Pancreas (tissue), 10 donors: ENCODE results near the gene CACNA2D3. TPM values are rescaled to one million over a fixed set of nuclear protein-coding genes. Genes with fewer than 3 reads are reported as not detected.

Source experiments
- ATAC-seq, 4 donors: fragments of 200-7000 bp; cut with Tn5 transposase; one replicate each; pipeline versions ENCODE4 v1.8.0 to v1.9.1; 2020; ENCODE audit warnings: mild to moderate bottlenecking in 4 of 4, moderate library complexity in 4 of 4
- DNase-seq, 6 donors: peaks; one replicate each; pipeline ENCODE4 v3.0.0-alpha.2; 2020
- FAIRE-seq: peaks from 2 replicates; lab custom pipeline; 2012; peaks lifted over from hg19 to GRCh38; lab: Jason Lieb, UNC
- H3K27ac ChIP-seq, 4 donors: fragments of 200-600 bp; sonication (generic); 1 replicate in 3 of 4; 2 replicates in 1 of 4; pipeline versions ENCODE4 v1.5.0 to v1.8.0; 2020
- H3K27me3 ChIP-seq, 4 donors: fragments of 200-600 bp; one replicate each; pipeline ENCODE4 v1.8.0; 2021
- H3K36me3 ChIP-seq, 3 donors: fragments of 200-600 bp; sonication (generic) in 1 of 3; one replicate each; pipeline versions ENCODE4 v1.5.0 to v1.8.0; 2020 to 2021
- H3K4me1 ChIP-seq, 3 donors: fragments of 200-600 bp; one replicate each; pipeline ENCODE4 v1.8.0; 2021
- H3K4me3 ChIP-seq, 4 donors: fragments of 200-600 bp; sonication (generic) in 2 of 4; one replicate each; pipeline versions ENCODE4 v1.5.0 to v1.8.0; 2020 to 2021
- H3K9me3 ChIP-seq, 4 donors: fragments of 200-600 bp; one replicate each; pipeline ENCODE4 v1.8.0; 2021
- CTCF ChIP-seq, 4 donors: fragments of 200-600 bp; sonication (generic) in 3 of 4; IDR thresholded peaks; one replicate each; pipeline versions ENCODE4 v1.5.0 to v1.8.0; 2021; ENCODE audit warnings: antibody characterized with exemption in 4 of 4
- WGBS, 2 donors: extraction: QIAGEN DNeasy Blood & Tissue Kit; methylation state at CpG; one replicate each; pipeline ENCODE4 v1.1.7; 2013; 5-methylcytosine and 5-hydroxymethylcytosine counted together
- intact Hi-C, 3 donors: fragments of 100-400 bp; cut with DNase I; formaldehyde crosslinking; loops; one replicate each; pipeline versions ENCODE4 v1.11.1 to v1.14.2; 2022
- polyA plus RNA-seq, 2 donors: library from polyadenylated mRNA; stranded (reverse); fragments of 200-250 nt; gene quantifications; one replicate each; pipeline ENCODE4 v1.2.3, GENCODE V29; 2013
- total RNA-seq, 6 donors: library from RNA; stranded (reverse); fragmentation: NEBNext Ultra II Directional in 4 of 6; extraction: Animal tissue kit (Norgen Biotek cat#: 25700) in 4 of 6; gene quantifications; one replicate each; pipeline versions ENCODE4 v1.2.1 to v1.2.4, GENCODE V29; 2021 to 2023
- donor health status: healthy with polysubstance abuse.
- donor health status: DM: no; HTN: no; CAD: no; lungs with moderate emphysema.
- donor health status: DM: no; HTN: no; CAD: no.
- donor health status: control.
- donor health status: control.
- donor health status: Bipolar disorder and iron deficiency.
- donor health status: DM: yes; HTN: yes; CAD: no.
- donor health status: DM: no; HTN: no; CAD: no.
- donor health status: DM: no; HTN: no; CAD: no.
- donor health status: DM: yes; HTN: yes; CAD: no.

The CACNA2D3 gene
- total and polyA plus RNA-seq, 8 donors, result 0.19 to 0.75 (median 0.37) TPM; not detected in 2

- 58 to 61% methylated on average over 2 of the region's 2 CpGs for WGBS, 2 donors
- FAIRE-seq, result no peak
Observed at GRCh38 chr3:54777141-54777540, 654.8 kb downstream of the CACNA2D3 start.

GRCh38 chr3:54780336-54780735 lies 658.0 kb downstream of the CACNA2D3 start:
- Histone ChIP-seq H3K36me3 (no peaks in the 10 kb centered on the region), H3K4me3 (no peak overlapping the region), H3K9me3 (no peaks in the 10 kb centered on the region), H3K4me1 (no peaks in the 10 kb centered on the region), H3K27ac (no peak overlapping the region), H3K27me3 (no peaks in the 10 kb centered on the region)
- intact Hi-C loops, result no loop called here
- DNase-seq, result no peak
- FAIRE-seq, result no peak
- TF ChIP-seq CTCF (IDR thresholded peaks at IDR 0.05), result no peak
- no peak for ATAC-seq

More at GRCh38 chr3:54777141-54777540, 654.8 kb downstream of the CACNA2D3 start:
- no peak for TF ChIP-seq CTCF (IDR thresholded peaks at IDR 0.05)
- no peaks in the 10 kb centered on the region for H3K9me3 ChIP-seq
- H3K4me3 ChIP-seq, result no peak overlapping the region
- no peak overlapping the region for H3K27ac ChIP-seq
- ATAC-seq (no peak), DNase-seq (no peak)
- no peaks in the 10 kb centered on the region for H3K27me3 ChIP-seq
- H3K4me1 ChIP-seq, result no peaks in the 10 kb centered on the region
- intact Hi-C loops, result no loop called here
- no peaks in the 10 kb centered on the region for H3K36me3 ChIP-seq

GRCh38 chr3:54781728-54782127 lies 659.4 kb downstream of the CACNA2D3 start:
- H3K36me3 ChIP-seq, result no peaks in the 10 kb centered on the region
- intact Hi-C loops, result no loop called here
- H3K27ac ChIP-seq, result no peak overlapping the region
- no peaks in the 10 kb centered on the region for H3K9me3 ChIP-seq
- DNase-seq, result no peak
- H3K4me3 ChIP-seq, result no peak overlapping the region
- no peak for TF ChIP-seq CTCF (IDR thresholded peaks at IDR 0.05)
- WGBS, 2 donors, result 61% methylated on average over 1 of the region's 1 CpG
- no peak for ATAC-seq
- no peaks in the 10 kb centered on the region for H3K27me3 ChIP-seq
- H3K4me1 ChIP-seq, result no peaks in the 10 kb centered on the region
- FAIRE-seq, result no peak

GRCh38 chr3:54783611-54784010 lies 661.3 kb downstream of the CACNA2D3 start:
- ATAC-seq, result no peak
- H3K4me1 ChIP-seq, result no peaks in the 10 kb centered on the region
- FAIRE-seq, result no peak

More at GRCh38 chr3:54783611-54784010, 661.3 kb downstream of the CACNA2D3 start:
- Histone ChIP-seq H3K27me3 (no peaks in the 10 kb centered on the region), H3K9me3 (no peaks in the 10 kb centered on the region), H3K4me3 (no peak overlapping the region), H3K36me3 (no peaks in the 10 kb centered on the region), H3K27ac (no peak overlapping the region)
- no peak for TF ChIP-seq CTCF (IDR thresholded peaks at IDR 0.05)
- no peak for DNase-seq
- intact Hi-C loops, result no loop called here
